DND-41 (cell line): Measurements from ENCODE around the gene ERCC4.

ENCODE experiments used
- ATAC-seq: fragments of 200-7000 bp; cut with Tn5 transposase; 3 replicates; pipeline ENCODE4 v1.9.1; 2021; ENCODE audit warnings: low read depth; ENCODE audit not compliant: insufficient read depth
- DNase-seq: peaks from one replicate; pipeline ENCODE4 v3.0.0-alpha.2; 2020
- H2AFZ ChIP-seq: 2 replicates; pipeline ENCODE4 v1.6.0; 2012; ENCODE audit warnings: low read depth, low read length
- H3K27ac ChIP-seq: 2 replicates; pipeline ENCODE4 v1.5.1; 2012; ENCODE audit warnings: low read length, inconsistent platforms
- H3K27me3 ChIP-seq: fragments of 200-600 bp; sonication (generic); 2 replicates; pipeline ENCODE4 v1.6.0; 2012; ENCODE audit warnings: low read length, mild to moderate bottlenecking, inconsistent platforms; ENCODE audit not compliant: insufficient read depth, poor library complexity
- H3K36me3 ChIP-seq: 2 replicates; pipeline ENCODE4 v1.5.1; 2012; ENCODE audit warnings: low read length, inconsistent platforms; ENCODE audit not compliant: insufficient read depth
- H3K4me1 ChIP-seq: 2 replicates; pipeline ENCODE4 v1.5.1; 2012; ENCODE audit warnings: mild to moderate bottlenecking, low read length; ENCODE audit not compliant: insufficient read depth
- H3K4me2 ChIP-seq: 2 replicates; pipeline ENCODE4 v1.6.0; 2012; ENCODE audit warnings: mild to moderate bottlenecking, moderate library complexity, low read length, inconsistent platforms; ENCODE audit not compliant: insufficient read depth
- H3K4me3 ChIP-seq, 2 experiments: fragments of 200-600 bp in 1 of 2; shearing (Covaris generic) in 1 of 2; 2 replicates each; pipeline ENCODE4 v1.5.1; 2012 to 2016; ENCODE audit warnings: inconsistent platforms in 2 of 2, low read length in 2 of 2, mild to moderate bottlenecking in 2 of 2, low read depth in 1 of 2, moderate library complexity in 1 of 2
- H3K79me2 ChIP-seq: 2 replicates; pipeline ENCODE4 v1.6.0; 2012; ENCODE audit warnings: low read length, inconsistent platforms; ENCODE audit not compliant: insufficient read depth
- H3K9ac ChIP-seq: 2 replicates; pipeline ENCODE4 v1.6.0; 2012; ENCODE audit warnings: low read depth, mild to moderate bottlenecking, inconsistent platforms, low read length, moderate library complexity
- H3K9me3 ChIP-seq: 2 replicates; pipeline ENCODE4 v1.5.1; 2012; ENCODE audit warnings: low read length, moderate library complexity, mild to moderate bottlenecking, inconsistent platforms; ENCODE audit not compliant: insufficient read depth, severe bottlenecking
- H4K20me1 ChIP-seq: 2 replicates; pipeline ENCODE4 v1.6.0; 2012; ENCODE audit warnings: low read length; ENCODE audit not compliant: insufficient read depth
- EZH2 ChIP-seq: IDR thresholded peaks from 3 replicates; pipeline ENCODE4 v1.6.1; 2012; ENCODE audit warnings: borderline replicate concordance, low read depth, mild to moderate bottlenecking, moderate library complexity, low read length, inconsistent platforms; ENCODE audit not compliant: severe bottlenecking
- TF ChIP-seq, protein P1 (sequence below): IDR thresholded peaks from 2 replicates; pipeline ENCODE4 v1.5.1; 2012; ENCODE audit warnings: borderline replicate concordance, low read length, moderate library complexity, mild to moderate bottlenecking; ENCODE audit not compliant: poor library complexity, severe bottlenecking; ENCODE audit errors: extremely low read depth

ERCC4 gene

DNA sequence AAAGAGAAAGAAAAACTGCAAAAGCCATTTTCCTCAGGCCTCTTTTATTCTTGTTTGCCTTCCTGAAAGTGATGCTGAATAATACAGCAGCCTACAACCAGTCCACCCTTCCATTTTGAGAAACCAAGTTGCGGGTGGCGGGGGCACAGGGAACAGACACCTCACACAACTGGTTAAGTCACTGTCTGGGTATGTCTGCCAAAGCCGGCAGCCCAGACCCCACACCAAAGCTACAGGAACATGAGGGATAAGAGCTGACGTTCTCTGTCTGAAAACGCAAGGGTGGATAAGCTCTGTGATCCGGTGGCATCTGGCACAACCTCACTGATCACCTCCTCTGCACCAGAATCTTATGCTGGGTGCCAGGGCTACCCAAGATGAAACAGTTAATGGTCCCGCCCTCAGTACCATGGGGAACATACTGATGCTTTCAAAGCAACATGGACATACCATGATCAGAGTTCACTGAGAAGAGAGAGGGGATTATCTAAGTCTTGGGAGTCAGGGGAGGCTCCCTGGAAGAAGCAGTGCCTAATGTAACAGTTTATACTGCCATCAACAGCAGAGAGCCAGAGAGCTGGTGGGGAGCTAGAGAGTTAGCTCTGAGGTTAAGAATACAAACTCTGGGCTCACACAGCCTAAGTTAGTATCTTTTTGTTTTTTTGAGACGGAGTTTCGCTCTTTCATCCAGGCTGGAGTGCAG, 53.5 kb downstream of the ERCC4 start:
- H3K79me2 ChIP-seq = no peaks in the 10 kb centered on the region

DNA sequence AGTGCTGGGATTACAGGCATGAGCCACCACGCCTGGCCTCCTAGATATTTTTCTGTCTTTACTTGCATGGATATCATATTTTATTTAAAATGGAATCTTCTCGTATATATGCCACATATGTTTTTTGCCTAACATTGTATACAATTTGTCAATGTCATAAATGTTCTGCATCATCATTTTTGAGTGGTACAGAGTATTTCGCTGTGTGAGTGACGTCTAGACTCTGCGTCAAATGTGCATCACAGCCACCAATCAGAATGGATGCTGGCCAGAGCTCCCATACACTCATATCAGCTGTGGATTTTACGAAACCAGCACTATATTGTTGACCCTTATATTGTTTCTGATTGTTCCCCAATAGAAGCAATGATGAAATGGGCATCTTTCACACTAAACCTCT, 57.2 kb downstream of the ERCC4 start:
- H3K4me1 ChIP-seq = no peaks in the 10 kb centered on the region
- no peak overlapping the region for H3K9ac ChIP-seq
- no peak overlapping the region for H3K4me2 ChIP-seq
- no peak for TF ChIP-seq EZH2
- TF ChIP-seq, protein P1, sequence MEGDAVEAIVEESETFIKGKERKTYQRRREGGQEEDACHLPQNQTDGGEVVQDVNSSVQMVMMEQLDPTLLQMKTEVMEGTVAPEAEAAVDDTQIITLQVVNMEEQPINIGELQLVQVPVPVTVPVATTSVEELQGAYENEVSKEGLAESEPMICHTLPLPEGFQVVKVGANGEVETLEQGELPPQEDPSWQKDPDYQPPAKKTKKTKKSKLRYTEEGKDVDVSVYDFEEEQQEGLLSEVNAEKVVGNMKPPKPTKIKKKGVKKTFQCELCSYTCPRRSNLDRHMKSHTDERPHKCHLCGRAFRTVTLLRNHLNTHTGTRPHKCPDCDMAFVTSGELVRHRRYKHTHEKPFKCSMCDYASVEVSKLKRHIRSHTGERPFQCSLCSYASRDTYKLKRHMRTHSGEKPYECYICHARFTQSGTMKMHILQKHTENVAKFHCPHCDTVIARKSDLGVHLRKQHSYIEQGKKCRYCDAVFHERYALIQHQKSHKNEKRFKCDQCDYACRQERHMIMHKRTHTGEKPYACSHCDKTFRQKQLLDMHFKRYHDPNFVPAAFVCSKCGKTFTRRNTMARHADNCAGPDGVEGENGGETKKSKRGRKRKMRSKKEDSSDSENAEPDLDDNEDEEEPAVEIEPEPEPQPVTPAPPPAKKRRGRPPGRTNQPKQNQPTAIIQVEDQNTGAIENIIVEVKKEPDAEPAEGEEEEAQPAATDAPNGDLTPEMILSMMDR = no peak
- H3K4me3 ChIP-seq = no peak overlapping the region
- peaks cover 4% of the 10 kb centered on the region for H3K27me3 ChIP-seq
- ATAC-seq = no peak
- no peak for DNase-seq
- H3K36me3 ChIP-seq = no peaks in the 10 kb centered on the region
- H3K79me2 ChIP-seq = no peaks in the 10 kb centered on the region
- no peak overlapping the region for H3K27ac ChIP-seq
- H2AFZ ChIP-seq = no peak overlapping the region
- no peaks in the 10 kb centered on the region for H3K9me3 ChIP-seq
- no peaks in the 10 kb centered on the region for H4K20me1 ChIP-seq

More for the DNA sequence above, 53.5 kb downstream of the ERCC4 start:
- H3K36me3 ChIP-seq = no peaks in the 10 kb centered on the region
- no peak for DNase-seq
- TF ChIP-seq, protein P1 = no peak
- H3K9me3 ChIP-seq = no peaks in the 10 kb centered on the region
- no peak overlapping the region for H3K4me3 ChIP-seq
- H3K4me2 ChIP-seq = no peak overlapping the region
- no peak overlapping the region for H3K9ac ChIP-seq
- H3K4me1 ChIP-seq = no peaks in the 10 kb centered on the region
- H2AFZ ChIP-seq = no peak overlapping the region
- no peak for ATAC-seq
- H3K27me3 ChIP-seq = no peaks in the 10 kb centered on the region
- H3K27ac ChIP-seq = no peak overlapping the region
- H4K20me1 ChIP-seq = no peaks in the 10 kb centered on the region

- no peak overlapping the region for H3K4me3 ChIP-seq
- ATAC-seq (no peak), DNase-seq (no peak)
- H3K9me3 ChIP-seq = no peaks in the 10 kb centered on the region
- H3K27ac ChIP-seq = no peak overlapping the region
- H3K4me2 ChIP-seq = no peak overlapping the region
- H3K36me3 ChIP-seq = no peaks in the 10 kb centered on the region
- H3K27me3 ChIP-seq = peaks cover 4% of the 10 kb centered on the region
- H4K20me1 ChIP-seq = no peaks in the 10 kb centered on the region
- H3K4me1 ChIP-seq = no peaks in the 10 kb centered on the region
- H3K79me2 ChIP-seq = no peaks in the 10 kb centered on the region
- H2AFZ ChIP-seq = no peak overlapping the region
- TF ChIP-seq EZH2 = no peak
- TF ChIP-seq, protein P1 = no peak
- H3K9ac ChIP-seq = no peak overlapping the region
Measured at GRCh38 chr16:13982451-13982850, 62.5 kb downstream of the ERCC4 start.

GRCh38 chr16:13983625-13984024, 63.7 kb downstream of the ERCC4 start:
- Histone ChIP-seq H2AFZ (no peak overlapping the region), H3K36me3 (no peaks in the 10 kb centered on the region), H4K20me1 (no peaks in the 10 kb centered on the region), H3K9ac (no peak overlapping the region), H3K79me2 (no peaks in the 10 kb centered on the region), H3K27me3 (peaks cover 4% of the 10 kb centered on the region), H3K4me2 (no peak overlapping the region), H3K27ac (no peak overlapping the region), H3K4me1 (no peaks in the 10 kb centered on the region), H3K4me3 (no peak overlapping the region), H3K9me3 (no peaks in the 10 kb centered on the region)
- TF ChIP-seq, protein P1 = no peak
- TF ChIP-seq EZH2 = no peak
- DNase-seq = no peak
- no peak for ATAC-seq
